Measurements from ENCODE around the gene ASCL3.
"Not testable (repeated sequence)": the region's sequence is repeated elsewhere in the genome, so short reads cannot be mapped to it uniquely, and the experiment has no call there.

ASCL3 gene

GRCh38 chr11:8910649-8911026, 32.2 kb downstream of the ASCL3 start:
- no peak for DNase-seq (ENCODE audit: low read depth)

- no peak for DNase-seq (ENCODE audit: low read depth)
These were observed 34.7 kb downstream of the ASCL3 start for GRCh38 chr11:8908099-8908498.

- no peak for DNase-seq (ENCODE audit: low read depth)
These were observed 35.7 kb downstream of the ASCL3 start for GRCh38 chr11:8907116-8907515.

- DNase-seq (ENCODE audit: low read depth), result peak; percentile 77
These were observed 37.2 kb downstream of the ASCL3 start for GRCh38 chr11:8905528-8906165.

- no peak for DNase-seq (ENCODE audit: low read depth)
These were observed 43.6 kb downstream of the ASCL3 start for GRCh38 chr11:8899119-8899753.

- not testable (repeated sequence) for DNase-seq (ENCODE audit: low read depth)
These were observed 51.6 kb downstream of the ASCL3 start for GRCh38 chr11:8891185-8891584.

All from HS-27A (cell line).